ENCODE data around the gene GIPC3. TPM values are rescaled to one million over a fixed set of nuclear protein-coding genes. Genes with fewer than 3 reads are reported as not detected.
A peak's percentile ranks its signal among the peaks of the same experiment; 100 is the strongest.
"Not testable (repeated sequence)": the region's sequence is repeated elsewhere in the genome, so short reads cannot be mapped to it uniquely, and the experiment has no call there.

Gene GIPC3
- total RNA-seq, 2 experiments from 2014 or later: 0.20 to 0.29 TPM

DNA sequence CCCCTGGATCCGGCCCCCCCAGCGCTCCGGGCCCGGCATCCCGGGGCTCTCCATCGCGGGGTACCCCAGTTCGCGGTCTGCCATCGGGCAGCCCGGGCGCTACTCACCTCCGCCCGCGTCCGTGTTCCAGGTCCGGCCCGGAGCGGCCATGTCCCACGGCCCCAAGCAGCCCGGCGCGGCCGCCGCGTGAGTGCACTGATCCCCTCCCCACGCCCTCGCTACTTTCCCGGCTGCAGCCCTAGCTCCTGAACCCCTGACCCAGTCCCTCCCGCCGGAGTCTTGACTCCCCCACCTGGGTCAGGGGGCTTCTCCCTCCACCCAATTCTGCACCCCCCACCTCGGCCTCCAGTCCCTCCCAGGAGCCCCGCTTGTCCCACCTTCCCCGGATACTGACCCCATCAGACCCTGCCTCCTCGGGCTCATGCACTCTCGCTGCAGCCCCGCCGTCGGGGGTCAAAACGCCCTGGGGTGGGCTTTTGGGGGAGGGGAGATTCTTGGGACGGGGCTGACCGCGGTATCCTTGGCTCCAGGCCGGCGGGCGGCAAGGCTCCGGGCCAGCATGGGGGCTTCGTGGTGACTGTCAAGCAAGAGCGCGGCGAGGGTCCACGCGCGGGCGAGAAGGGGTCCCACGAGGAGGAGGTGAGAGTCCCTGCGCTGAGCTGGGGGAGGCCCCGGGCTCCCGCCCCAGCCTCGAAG is 12.0 kb upstream of the GIPC3 start:
- peaks cover 8% of the 10 kb centered on the region for H3K36me3 Mint-ChIP-seq (ENCODE audit: low read depth)
- intact Hi-C loops (cut with micrococcal nuclease): loop anchor here (5.0 kb wide), 1 partner anchor 189 kb away; the partner anchor contains the start of genes APBA3 and MRPL54
- H3K9me3 Mint-ChIP-seq: no peaks in the 10 kb centered on the region
- H3K4me3 Mint-ChIP-seq: peak overlapping the region; percentile 75
- peaks cover 14% of the 10 kb centered on the region for H3K4me1 Mint-ChIP-seq (ENCODE audit: low read depth)
- no peak for DNase-seq
- CTCF ChIA-PET: interaction anchor here (1.2 kb wide), 1 partner anchor 12 kb away, joined by 4 read pairs; the partner anchor contains the start of gene GIPC3
- H3K27me3 Mint-ChIP-seq (ENCODE audit: low read depth): no peaks in the 10 kb centered on the region
- H3K27ac Mint-ChIP-seq: no peak overlapping the region

DNA sequence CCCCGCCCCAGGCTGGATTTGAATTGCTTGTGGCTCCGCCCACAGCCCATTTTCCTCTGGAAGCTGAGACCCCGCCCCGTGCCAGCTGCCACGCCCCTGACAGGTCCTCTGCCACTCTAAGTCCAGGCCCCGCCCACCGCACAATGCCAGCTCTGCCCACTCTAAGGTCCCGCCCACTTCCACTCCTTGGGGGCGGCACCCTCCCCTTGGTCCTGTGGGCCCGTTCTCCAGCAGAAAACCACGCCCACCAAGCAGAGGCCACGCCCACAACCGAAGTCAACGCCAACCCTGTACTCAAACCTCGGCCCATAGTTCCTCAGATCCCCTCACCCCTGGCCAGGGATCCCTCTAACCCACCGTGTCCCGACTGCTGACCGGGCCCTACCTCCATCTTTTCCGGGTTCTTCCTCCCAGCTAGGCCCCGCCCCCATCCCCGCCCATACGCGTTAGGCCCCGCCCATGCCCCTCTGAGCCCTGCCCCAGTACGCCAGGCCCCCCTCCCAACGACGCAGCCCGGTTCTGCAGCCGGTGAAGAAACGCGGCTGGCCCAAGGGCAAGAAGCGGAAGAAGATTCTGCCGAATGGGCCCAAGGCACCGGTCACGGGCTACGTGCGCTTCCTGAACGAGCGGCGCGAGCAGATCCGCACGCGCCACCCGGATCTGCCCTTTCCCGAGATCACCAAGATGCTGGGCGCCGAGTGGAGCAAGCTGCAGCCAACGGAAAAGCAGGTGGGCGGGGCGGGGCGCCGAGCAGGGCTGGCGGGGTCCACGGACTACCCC is 11.2 kb upstream of the GIPC3 start:
- H3K27me3 Mint-ChIP-seq (ENCODE audit: low read depth): no peaks in the 10 kb centered on the region
- no peaks in the 10 kb centered on the region for H3K9me3 Mint-ChIP-seq
- peaks cover 14% of the 10 kb centered on the region for H3K4me1 Mint-ChIP-seq (ENCODE audit: low read depth)
- peak; percentile 92 for DNase-seq
- peaks cover 8% of the 10 kb centered on the region for H3K36me3 Mint-ChIP-seq (ENCODE audit: low read depth)
- CTCF ChIA-PET: interaction anchor here (1.2 kb wide), 1 partner anchor 12 kb away, joined by 4 read pairs; the partner anchor contains the start of gene GIPC3
- intact Hi-C loops (cut with micrococcal nuclease): loop anchor here (5.0 kb wide), 1 partner anchor 188 kb away; the partner anchor contains the start of genes APBA3 and MRPL54
- no peak overlapping the region for H3K27ac Mint-ChIP-seq
- H3K4me3 Mint-ChIP-seq: peak overlapping the region; percentile 75

DNA sequence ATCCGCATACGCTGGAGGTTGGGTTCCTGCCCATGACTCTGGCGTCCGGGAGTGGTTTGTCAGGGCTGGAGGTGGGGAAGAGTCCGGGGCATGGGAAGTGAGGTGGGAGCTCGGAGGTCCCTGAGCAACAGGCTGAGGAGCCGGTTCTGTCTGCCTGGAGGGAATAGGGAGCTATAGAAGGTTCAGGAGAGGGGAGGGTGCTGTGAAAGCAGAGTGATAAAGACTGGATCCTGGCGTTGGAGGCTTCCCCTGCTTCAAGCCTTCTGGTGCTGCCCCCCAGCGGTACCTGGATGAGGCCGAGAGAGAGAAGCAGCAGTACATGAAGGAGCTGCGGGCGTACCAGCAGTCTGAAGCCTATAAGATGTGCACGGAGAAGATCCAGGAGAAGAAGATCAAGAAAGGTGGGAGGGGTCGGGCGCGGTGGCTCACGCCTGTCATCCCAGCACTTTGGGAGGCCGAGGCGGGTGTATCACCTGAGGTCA is 10.0 kb upstream of the GIPC3 start:
- DNase-seq: peak; percentile 43
- CTCF ChIA-PET: no interaction called here
- H3K9me3 Mint-ChIP-seq: no peaks in the 10 kb centered on the region
- no peak overlapping the region for H3K4me3 Mint-ChIP-seq
- intact Hi-C loops (cut with micrococcal nuclease): no loop called here
- H3K4me1 Mint-ChIP-seq (ENCODE audit: low read depth): peaks cover 14% of the 10 kb centered on the region
- peaks cover 8% of the 10 kb centered on the region for H3K36me3 Mint-ChIP-seq (ENCODE audit: low read depth)
- H3K27me3 Mint-ChIP-seq (ENCODE audit: low read depth): no peaks in the 10 kb centered on the region
- H3K27ac Mint-ChIP-seq: no peak overlapping the region

DNA sequence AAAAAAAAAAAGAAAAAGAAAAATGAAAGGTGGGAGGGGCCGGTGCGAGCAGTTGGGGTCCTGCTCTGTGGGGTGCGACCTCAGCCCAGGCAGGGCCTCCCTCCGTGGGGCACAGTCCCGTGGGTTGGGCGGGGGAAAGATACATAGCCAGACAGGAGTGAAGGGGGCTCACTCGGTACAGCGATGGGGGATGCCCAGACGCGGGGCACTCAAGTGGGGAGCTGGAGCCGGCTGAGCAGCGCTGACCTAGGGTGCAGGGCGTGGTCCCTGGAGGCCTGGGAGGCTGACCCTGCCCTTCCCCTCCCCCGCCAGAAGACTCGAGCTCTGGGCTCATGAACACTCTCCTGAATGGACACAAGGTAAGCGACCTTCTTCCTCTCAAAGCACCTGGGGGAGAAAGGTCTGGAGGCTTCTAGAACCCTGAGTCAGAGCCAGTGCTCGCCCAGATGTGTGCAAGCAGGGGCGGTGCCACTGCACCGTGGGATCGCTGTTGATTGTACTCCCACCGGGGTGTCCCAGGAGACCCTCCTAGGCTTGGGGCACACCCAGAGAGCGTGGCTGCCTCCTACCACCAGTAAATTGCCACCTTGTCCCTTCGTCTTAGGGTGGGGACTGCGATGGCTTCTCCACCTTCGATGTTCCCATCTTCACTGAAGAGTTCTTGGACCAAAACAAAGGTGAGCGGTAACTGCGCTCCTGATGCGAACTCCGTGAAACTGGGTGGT is 9.2 kb upstream of the GIPC3 start:
- CTCF ChIA-PET: no interaction called here
- H3K4me3 Mint-ChIP-seq: no peak overlapping the region
- no peaks in the 10 kb centered on the region for H3K9me3 Mint-ChIP-seq
- H3K36me3 Mint-ChIP-seq (ENCODE audit: low read depth): peaks cover 8% of the 10 kb centered on the region
- no peaks in the 10 kb centered on the region for H3K27me3 Mint-ChIP-seq (ENCODE audit: low read depth)
- DNase-seq: no peak
- peaks cover 14% of the 10 kb centered on the region for H3K4me1 Mint-ChIP-seq (ENCODE audit: low read depth)
- no peak overlapping the region for H3K27ac Mint-ChIP-seq
- intact Hi-C loops (cut with micrococcal nuclease): no loop called here

DNA sequence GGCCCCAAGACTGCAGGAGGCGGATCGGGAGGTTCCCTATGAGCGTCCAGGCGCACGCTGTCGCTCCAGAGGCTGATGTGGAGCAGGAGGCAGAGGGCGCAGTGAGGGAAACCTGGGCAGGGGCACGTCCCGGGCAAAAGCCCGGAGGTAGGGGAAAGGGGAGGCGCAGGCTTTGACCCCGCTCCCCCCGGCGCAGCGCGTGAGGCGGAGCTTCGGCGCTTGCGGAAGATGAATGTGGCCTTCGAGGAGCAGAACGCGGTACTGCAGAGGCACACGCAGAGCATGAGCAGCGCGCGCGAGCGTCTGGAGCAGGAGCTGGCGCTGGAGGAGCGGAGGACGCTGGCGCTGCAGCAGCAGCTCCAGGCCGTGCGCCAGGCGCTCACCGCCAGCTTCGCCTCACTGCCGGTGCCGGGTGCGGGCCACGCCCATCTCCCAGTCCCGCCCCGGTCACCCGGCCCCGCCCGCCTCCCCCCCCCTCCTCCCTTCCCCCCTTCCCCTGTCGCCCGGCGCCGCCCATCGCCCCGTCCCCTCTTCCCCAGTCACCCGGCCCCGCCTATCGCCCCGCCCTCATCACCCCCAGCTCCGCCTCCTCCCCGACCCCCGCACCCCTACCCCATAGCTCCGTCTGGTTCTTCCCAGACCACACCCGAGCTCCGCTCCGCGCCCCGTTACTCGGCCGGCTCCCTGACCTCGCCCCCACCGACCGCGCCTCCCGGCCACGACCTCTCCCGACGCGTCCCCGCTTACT is 8.4 kb upstream of the GIPC3 start:
- CTCF ChIA-PET: no interaction called here
- Mint-ChIP-seq H3K4me3 (no peak overlapping the region), H3K4me1 (ENCODE audit: low read depth) (peaks cover 11% of the 10 kb centered on the region), H3K9me3 (no peaks in the 10 kb centered on the region), H3K36me3 (ENCODE audit: low read depth) (peaks cover 8% of the 10 kb centered on the region), H3K27ac (no peak overlapping the region), H3K27me3 (ENCODE audit: low read depth) (no peaks in the 10 kb centered on the region)
- intact Hi-C loops (cut with micrococcal nuclease): no loop called here
- DNase-seq: no peak

DNA sequence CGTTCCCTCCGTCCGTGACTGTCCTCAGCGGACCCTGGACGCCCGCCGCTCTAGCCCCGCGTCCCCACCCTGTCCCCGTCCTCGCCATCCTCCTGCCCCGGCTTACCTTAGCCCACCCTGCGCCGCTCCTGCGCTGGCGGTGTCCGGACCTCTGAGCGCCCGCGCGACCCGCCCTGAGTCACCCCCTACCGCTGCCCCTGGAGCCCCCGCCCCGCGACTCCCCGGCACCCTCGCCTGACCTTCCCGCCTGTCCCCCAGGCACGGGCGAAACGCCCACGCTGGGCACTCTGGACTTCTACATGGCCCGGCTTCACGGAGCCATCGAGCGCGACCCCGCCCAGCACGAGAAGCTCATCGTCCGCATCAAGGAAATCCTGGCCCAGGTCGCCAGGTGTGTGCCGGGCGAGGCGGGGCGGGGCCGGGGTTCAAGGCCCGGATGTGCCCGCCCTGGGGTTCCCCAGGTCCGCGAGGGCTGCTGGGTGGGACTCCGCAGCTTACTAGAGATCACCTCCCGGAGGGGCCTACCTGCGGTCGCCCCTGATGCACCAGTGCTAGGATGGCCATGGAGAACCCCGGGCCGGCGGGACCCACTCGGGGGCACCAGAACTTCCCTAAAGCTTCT is 7.4 kb upstream of the GIPC3 start:
- Mint-ChIP-seq H3K4me1 (ENCODE audit: low read depth) (peaks cover 6% of the 10 kb centered on the region), H3K4me3 (no peak overlapping the region), H3K36me3 (ENCODE audit: low read depth) (peaks cover 8% of the 10 kb centered on the region), H3K27me3 (ENCODE audit: low read depth) (no peaks in the 10 kb centered on the region), H3K9me3 (no peaks in the 10 kb centered on the region), H3K27ac (no peak overlapping the region)
- CTCF ChIA-PET: no interaction called here
- intact Hi-C loops (cut with micrococcal nuclease): no loop called here
- DNase-seq: no peak

DNA sequence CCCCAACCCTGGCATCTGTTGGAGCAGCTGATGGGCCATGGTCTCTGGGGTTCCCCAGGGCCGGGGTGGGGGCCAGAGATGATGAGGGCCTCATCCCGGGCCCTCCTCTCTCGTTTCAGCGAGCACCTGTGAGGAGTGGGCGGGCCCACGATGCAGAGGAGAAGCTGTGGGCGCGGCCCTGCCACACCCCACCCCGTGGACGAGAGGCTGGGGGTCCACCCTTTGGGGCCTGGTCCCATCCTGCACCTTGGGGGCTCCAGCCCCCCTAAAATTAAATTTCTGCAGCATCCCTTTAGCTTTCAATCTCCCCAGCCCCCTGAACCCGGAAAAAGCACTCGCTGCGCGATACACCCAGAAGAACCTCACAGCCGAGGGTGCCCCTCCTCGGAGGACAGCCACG is 6.9 kb upstream of the GIPC3 start:
- H3K27ac Mint-ChIP-seq: no peak overlapping the region
- H3K4me1 Mint-ChIP-seq (ENCODE audit: low read depth): peaks cover 6% of the 10 kb centered on the region
- intact Hi-C loops (cut with micrococcal nuclease): no loop called here
- no peak for DNase-seq
- peaks cover 8% of the 10 kb centered on the region for H3K36me3 Mint-ChIP-seq (ENCODE audit: low read depth)
- H3K4me3 Mint-ChIP-seq: no peak overlapping the region
- H3K27me3 Mint-ChIP-seq (ENCODE audit: low read depth): no peaks in the 10 kb centered on the region
- no peaks in the 10 kb centered on the region for H3K9me3 Mint-ChIP-seq
- CTCF ChIA-PET: no interaction called here

DNA sequence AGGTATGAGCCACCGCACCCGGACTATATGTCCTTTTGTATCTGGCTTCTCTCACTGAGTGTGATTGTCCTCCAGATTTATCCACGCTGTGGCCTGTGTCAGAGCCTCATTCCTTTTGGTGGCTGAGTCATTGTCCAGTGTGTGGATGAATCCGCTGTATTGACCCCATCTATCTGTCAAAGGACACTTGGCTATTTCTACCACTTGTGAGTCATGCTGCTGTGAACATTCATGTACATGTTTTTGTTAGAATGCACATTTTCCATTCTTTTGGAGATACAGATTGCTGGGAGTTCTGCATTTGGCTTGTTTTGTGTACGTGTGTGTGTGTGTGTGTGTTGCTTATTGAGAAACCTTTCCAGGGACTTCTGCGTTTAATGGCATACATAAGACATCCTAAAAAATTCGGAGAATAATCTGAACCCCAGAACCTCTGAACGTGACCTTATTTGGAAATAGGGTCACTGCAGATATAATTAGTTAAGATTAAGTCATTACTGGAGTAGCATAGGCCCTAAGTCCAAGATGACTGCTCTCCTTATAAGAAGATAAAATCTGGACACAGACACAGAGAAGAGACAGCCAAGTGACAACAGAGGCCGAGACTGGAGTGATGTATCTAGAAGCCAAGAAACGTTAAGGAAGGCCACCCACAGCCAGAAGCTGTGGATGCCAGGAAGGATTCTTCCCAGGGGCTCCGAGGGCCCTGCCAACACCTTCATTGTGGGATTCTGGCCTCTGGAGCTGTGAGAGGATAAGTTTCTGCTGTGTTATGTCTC is 4.9 kb upstream of the GIPC3 start:
- H3K4me3 Mint-ChIP-seq: no peak overlapping the region
- intact Hi-C loops (cut with micrococcal nuclease): loop anchor here (10.0 kb wide), 1 partner anchor 124 kb away; the partner anchor contains the start of genes PIP5K1C and TJP3
- no peak overlapping the region for H3K27ac Mint-ChIP-seq
- no peaks in the 10 kb centered on the region for H3K9me3 Mint-ChIP-seq
- DNase-seq: no peak
- CTCF ChIA-PET: interaction anchor here (0.7 kb wide), 1 partner anchor 606 kb away, joined by 3 read pairs; no protein-coding TSS in a partner anchor
- H3K4me1 Mint-ChIP-seq (ENCODE audit: low read depth): peaks cover under 1% of the 10 kb centered on the region
- no peaks in the 10 kb centered on the region for H3K27me3 Mint-ChIP-seq (ENCODE audit: low read depth)
- H3K36me3 Mint-ChIP-seq (ENCODE audit: low read depth): peaks cover 1% of the 10 kb centered on the region

DNA sequence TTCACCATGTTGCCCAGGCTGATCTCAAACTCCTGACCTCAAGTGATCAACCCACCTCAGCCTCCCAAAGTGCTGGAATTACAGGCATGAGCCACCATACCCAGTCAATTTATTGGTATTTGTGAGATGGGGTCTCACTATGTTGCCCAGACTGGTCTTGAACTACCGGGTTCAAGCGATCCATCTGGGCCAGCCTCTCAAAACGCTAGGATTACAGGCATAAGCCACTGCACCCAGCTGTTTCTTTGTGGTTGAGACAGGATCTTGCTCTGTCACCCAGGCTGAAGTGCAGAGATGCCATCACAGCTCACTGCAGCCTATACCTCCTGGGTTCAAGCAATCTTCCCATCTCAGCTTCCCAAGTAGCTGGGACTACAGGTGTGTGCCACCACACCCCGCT is 3.5 kb upstream of the GIPC3 start:
- H3K4me1 Mint-ChIP-seq (ENCODE audit: low read depth); H3K4me3 Mint-ChIP-seq; H3K9me3 Mint-ChIP-seq; CTCF ChIA-PET; H3K27ac Mint-ChIP-seq; DNase-seq; H3K36me3 Mint-ChIP-seq (ENCODE audit: low read depth); H3K27me3 Mint-ChIP-seq (ENCODE audit: low read depth): not testable (repeated sequence)
- intact Hi-C loops (cut with micrococcal nuclease): loop anchor here (10.0 kb wide), 1 partner anchor 123 kb away; the partner anchor contains the start of genes PIP5K1C and TJP3

DNA sequence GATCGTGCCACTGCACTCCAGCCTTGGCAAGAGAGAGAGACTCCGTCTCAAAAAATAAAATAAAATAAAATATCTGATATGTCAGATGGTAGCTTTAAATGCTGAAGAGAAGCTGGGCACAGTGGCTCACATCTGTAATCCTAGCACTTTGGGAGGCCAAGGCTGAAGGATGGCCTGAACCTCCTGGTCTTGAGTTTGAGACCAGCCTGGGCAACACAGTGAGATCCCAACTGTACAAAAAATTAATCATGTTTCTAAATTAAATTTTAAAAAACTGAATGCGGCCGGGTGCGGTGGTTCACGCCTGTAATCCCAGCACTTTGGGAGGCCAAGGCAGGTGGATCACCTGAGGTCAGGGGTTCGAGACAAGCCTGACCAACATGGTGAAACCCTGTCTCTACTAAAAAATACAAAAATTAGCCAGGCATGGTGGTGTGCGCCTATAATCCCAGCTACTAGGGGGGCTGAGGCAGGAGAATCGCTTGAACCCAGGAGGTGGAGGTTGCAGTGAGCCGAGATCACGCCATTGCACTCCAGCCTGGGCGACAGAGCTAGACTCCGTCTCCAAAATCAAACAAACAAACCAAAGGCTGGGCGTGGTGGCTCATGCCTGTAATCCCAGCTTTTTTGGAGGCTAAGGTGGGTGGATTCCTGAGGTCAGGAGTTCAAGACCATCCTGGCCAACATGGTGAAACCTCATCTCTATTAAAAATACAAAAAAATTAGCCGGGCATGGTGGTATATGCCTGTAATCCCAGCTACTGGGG is 1.1 kb upstream of the GIPC3 start:
- H3K9me3 Mint-ChIP-seq; H3K27me3 Mint-ChIP-seq (ENCODE audit: low read depth); H3K4me3 Mint-ChIP-seq; H3K36me3 Mint-ChIP-seq (ENCODE audit: low read depth); H3K4me1 Mint-ChIP-seq (ENCODE audit: low read depth); H3K27ac Mint-ChIP-seq; DNase-seq: not testable (repeated sequence)
- intact Hi-C loops (cut with micrococcal nuclease): loop anchor here (10.0 kb wide), 1 partner anchor 121 kb away; the partner anchor contains the start of genes PIP5K1C and TJP3
- CTCF ChIA-PET: interaction anchor here (0.7 to 1.5 kb wide), 2 partner anchors 20 to 39 kb away, joined by 3 to 4 read pairs; no protein-coding TSS in a partner anchor

All from activated naive CD4-positive, alpha-beta T cell treated with anti-CD3 and anti-CD28 coated beads for 36 hours (primary cell).